ENCODE data around the gene POLR2E. TPM values are rescaled to one million over a fixed set of nuclear protein-coding genes. Genes with fewer than 3 reads are reported as not detected.

The POLR2E gene
- total RNA-seq, 1 donor from 2014 or later = 148 TPM

- no peak for ATAC-seq
- DNase-seq = peak; percentile 30
- intact Hi-C loops (cut with micrococcal nuclease) = no loop called here
Observed at GRCh38 chr19:1085676-1086442, 9.3 kb downstream of the POLR2E start.

GRCh38 chr19:1085053-1085658 lies 10.0 kb downstream of the POLR2E start:
- intact Hi-C loops (cut with micrococcal nuclease) = no loop called here
- DNase-seq (no peak), ATAC-seq (no peak)

GRCh38 chr19:1084024-1084868 lies 10.9 kb downstream of the POLR2E start:
- peak; percentile 29 for DNase-seq
- no peak for ATAC-seq
- intact Hi-C loops (cut with micrococcal nuclease) = no loop called here

- DNase-seq (peak; percentile 27), ATAC-seq (no peak)
- intact Hi-C loops (cut with micrococcal nuclease) = no loop called here
Observed at GRCh38 chr19:1082928-1083816, 12.0 kb downstream of the POLR2E start.

- ATAC-seq = peak; percentile 56
- peak; percentile 60 for DNase-seq
- intact Hi-C loops (cut with micrococcal nuclease) = no loop called here
Observed at GRCh38 chr19:1082165-1082927, 12.8 kb downstream of the POLR2E start.

- ATAC-seq = no peak
- peak; percentile 26 for DNase-seq
- intact Hi-C loops (cut with micrococcal nuclease) = no loop called here
Observed at GRCh38 chr19:1081301-1082164, 13.6 kb downstream of the POLR2E start.

GRCh38 chr19:1080360-1081161 lies 14.6 kb downstream of the POLR2E start:
- ATAC-seq = no peak
- DNase-seq = no peak
- intact Hi-C loops (cut with micrococcal nuclease) = no loop called here

GRCh38 chr19:1079566-1080111 lies 15.5 kb downstream of the POLR2E start:
- DNase-seq = peak; percentile 30
- intact Hi-C loops (cut with micrococcal nuclease) = no loop called here

GRCh38 chr19:1076951-1077350 lies 18.2 kb downstream of the POLR2E start:
- ATAC-seq (peak; percentile 38), DNase-seq (peak; percentile 81)
- intact Hi-C loops (cut with micrococcal nuclease) = no loop called here

More at GRCh38 chr19:1079566-1080111, 15.5 kb downstream of the POLR2E start:
- no peak for ATAC-seq

GRCh38 chr19:1076046-1076386 lies 19.2 kb downstream of the POLR2E start:
- no peak for DNase-seq

GRCh38 chr19:1074544-1075283 lies 20.5 kb downstream of the POLR2E start:
- DNase-seq = peak; percentile 91
- intact Hi-C loops (cut with micrococcal nuclease) = no loop called here
- ATAC-seq = peak; percentile 67

More at GRCh38 chr19:1076046-1076386, 19.2 kb downstream of the POLR2E start:
- no peak for ATAC-seq
- intact Hi-C loops (cut with micrococcal nuclease) = no loop called here

GRCh38 chr19:1073956-1074517 lies 21.1 kb downstream of the POLR2E start:
- intact Hi-C loops (cut with micrococcal nuclease) = no loop called here
- no peak for DNase-seq
- ATAC-seq = no peak

- DNase-seq (no peak), ATAC-seq (no peak)
- intact Hi-C loops (cut with micrococcal nuclease) = no loop called here
Observed at GRCh38 chr19:1073063-1073955, 21.9 kb downstream of the POLR2E start.

GRCh38 chr19:1072371-1073015 lies 22.7 kb downstream of the POLR2E start:
- intact Hi-C loops (cut with micrococcal nuclease) = no loop called here
- ATAC-seq (no peak), DNase-seq (no peak)

Data from left ventricle myocardium superior (tissue), 1 donor.